H1 (cell line): ENCODE measurements around the gene KCNQ2. TPM values are rescaled to one million over a fixed set of nuclear protein-coding genes. Genes with fewer than 3 reads are reported as not detected.

Source experiments
- CTCF ChIA-PET: fragments of 300-600 bp; sonication (Branson Sonifier 250); formaldehyde crosslinking; loops from one replicate; lab custom pipeline; 2021; ENCODE audit not compliant: partially characterized antibody; lab: Charles Lee
- POLR2A ChIA-PET: fragments of 300-600 bp; sonication (Branson Sonifier 250); formaldehyde crosslinking; loops from one replicate; lab custom pipeline; 2021; ENCODE audit warnings: inconsistent platforms; ENCODE audit not compliant: partially characterized antibody; lab: Charles Lee
- DNase-seq, 2 experiments: peaks; one replicate each; pipeline versions ENCODE4 v3.0.0 to v3.0.0-alpha.2; 2010 to 2022; ENCODE audit warnings: low spot score in 2 of 2, low read depth in 1 of 2, mixed read lengths in 1 of 2
- FAIRE-seq: peaks from 2 replicates; lab custom pipeline; 2011; peaks lifted over from hg19 to GRCh38; lab: Jason Lieb, UNC
- H2AFZ ChIP-seq: 2 replicates; pipeline ENCODE4 v1.8.1; 2012; ENCODE audit warnings: low read length, inconsistent platforms
- H2AK5ac ChIP-seq: 2 replicates; pipeline ENCODE4 v1.6.1; 2013; ENCODE audit warnings: low read depth, low read length
- H2BK120ac ChIP-seq: replicated peaks from 2 replicates; pipeline ENCODE3; 2013; ENCODE audit warnings: low read depth, low read length, inconsistent platforms
- H2BK12ac ChIP-seq: 2 replicates; pipeline ENCODE4 v1.6.1; 2013; ENCODE audit warnings: low read depth, low read length
- H2BK15ac ChIP-seq: 2 replicates; pipeline ENCODE4 v1.6.1; 2013; ENCODE audit warnings: low read length
- H2BK20ac ChIP-seq: 2 replicates; pipeline ENCODE4 v1.6.1; 2013; ENCODE audit warnings: low read length
- H2BK5ac ChIP-seq: 2 replicates; pipeline ENCODE4 v1.6.1; 2013; ENCODE audit warnings: low read depth, low read length
- H3K14ac ChIP-seq: 2 replicates; pipeline ENCODE4 v1.6.1; 2013; ENCODE audit warnings: inconsistent platforms; ENCODE audit not compliant: insufficient read length
- H3K18ac ChIP-seq: 2 replicates; pipeline ENCODE4 v1.6.1; 2013; ENCODE audit warnings: low read length; ENCODE audit errors: extremely low read depth
- H3K23ac ChIP-seq: 2 replicates; pipeline ENCODE4 v1.6.1; 2013; ENCODE audit warnings: inconsistent platforms; ENCODE audit not compliant: insufficient read length
- H3K23me2 ChIP-seq: 2 replicates; pipeline ENCODE4 v1.6.1; 2013; ENCODE audit warnings: low read depth, low read length
- H3K27ac ChIP-seq: 2 replicates; pipeline ENCODE4 v1.6.1; 2011; ENCODE audit warnings: low read depth, low read length, inconsistent platforms
- H3K27me3 ChIP-seq, 4 experiments: replicated peaks in 1 of 4; 1 replicate in 1 of 4; 2 replicates in 3 of 4; pipeline versions ENCODE4 v1.6.1 to v1.8.1; 2011 to 2013; ENCODE audit warnings: low read length in 3 of 4, mild to moderate bottlenecking in 3 of 4, inconsistent platforms in 2 of 4, mixed read lengths in 2 of 4, moderate library complexity in 1 of 4; ENCODE audit not compliant: control insufficient read depth in 3 of 4, insufficient read depth in 3 of 4; ENCODE audit errors: extremely low read depth in 1 of 4
- H3K36me3 ChIP-seq, 4 experiments: 2 replicates each; pipeline versions ENCODE4 v1.6.1 to v1.8.1; 2011 to 2013; ENCODE audit warnings: mild to moderate bottlenecking in 4 of 4, low read length in 3 of 4, moderate library complexity in 2 of 4, control low read depth in 1 of 4, inconsistent platforms in 1 of 4; ENCODE audit not compliant: insufficient read depth in 4 of 4, control insufficient read depth in 2 of 4
- H3K4ac ChIP-seq: replicated peaks from 2 replicates; pipeline ENCODE3; 2013; ENCODE audit warnings: low read length, low read depth, mixed read lengths, inconsistent platforms; ENCODE audit not compliant: insufficient read length
- H3K4me1 ChIP-seq, 4 experiments: replicated peaks in 1 of 4; 1 replicate in 1 of 4; 2 replicates in 3 of 4; pipeline versions ENCODE4 v1.6.1 to v1.8.1; 2011 to 2013; ENCODE audit warnings: low read length in 3 of 4, inconsistent platforms in 2 of 4, mixed read lengths in 1 of 4; ENCODE audit not compliant: insufficient read depth in 4 of 4, control insufficient read depth in 3 of 4
- H3K4me2 ChIP-seq, 2 experiments: 2 replicates each; pipeline versions ENCODE4 v1.6.1 to v1.8.1; 2011 to 2013; ENCODE audit warnings: low read depth in 2 of 2, low read length in 2 of 2, control low read depth in 1 of 2, inconsistent platforms in 1 of 2, mild to moderate bottlenecking in 1 of 2; ENCODE audit not compliant: insufficient read depth in 1 of 2
- H3K4me3 ChIP-seq, 4 experiments: fragments of 200-600, 300-600 bp in 1 of 4; sonication (generic), shearing (Covaris generic), sonication (Bioruptor Twin) in 1 of 4; 2 replicates each; pipeline versions ENCODE4 v1.5.1 to v1.8.1; 2011 to 2016; ENCODE audit warnings: low read length in 4 of 4, low read depth in 3 of 4, control low read depth in 2 of 4, inconsistent platforms in 2 of 4, mild to moderate bottlenecking in 2 of 4, mixed read lengths in 1 of 4, moderate library complexity in 1 of 4; ENCODE audit not compliant: insufficient read depth in 2 of 4; ENCODE audit errors: extremely low read depth in 1 of 4
- H3K56ac ChIP-seq: replicated peaks from 2 replicates; pipeline ENCODE3; 2013; ENCODE audit warnings: low read depth, mild to moderate bottlenecking, mixed read lengths, low read length, inconsistent platforms; ENCODE audit not compliant: insufficient read length
- H3K79me1 ChIP-seq: 2 replicates; pipeline ENCODE4 v1.6.1; 2013; ENCODE audit warnings: low read depth, low read length, control low read depth
- H3K79me2 ChIP-seq, 2 experiments: 2 replicates each; pipeline versions ENCODE4 v1.6.1 to v1.8.1; 2012 to 2013; ENCODE audit warnings: low read length in 2 of 2, mild to moderate bottlenecking in 2 of 2, inconsistent platforms in 1 of 2; ENCODE audit not compliant: insufficient read depth in 2 of 2, control insufficient read depth in 1 of 2
- H3K9ac ChIP-seq, 4 experiments: replicated peaks in 1 of 4; 1 replicate in 1 of 4; 2 replicates in 3 of 4; pipeline versions ENCODE4 v1.6.1 to v1.8.1; 2011 to 2013; ENCODE audit warnings: low read depth in 3 of 4, low read length in 3 of 4, control low read depth in 2 of 4, mild to moderate bottlenecking in 2 of 4, moderate library complexity in 2 of 4, inconsistent platforms in 1 of 4; ENCODE audit errors: extremely low read depth in 1 of 4
- H3K9me3 ChIP-seq, 2 experiments: 2 replicates each; pipeline versions ENCODE4 v1.6.1 to v1.8.1; 2012 to 2013; ENCODE audit warnings: mild to moderate bottlenecking in 2 of 2, moderate library complexity in 2 of 2, control low read depth in 1 of 2, inconsistent platforms in 1 of 2, low read depth in 1 of 2, low read length in 1 of 2, mixed read lengths in 1 of 2; ENCODE audit not compliant: insufficient read depth in 2 of 2
- H4K20me1 ChIP-seq, 2 experiments: replicated peaks in 1 of 2; 2 replicates each; pipeline versions ENCODE3 to v1.8.1; 2011 to 2013; ENCODE audit warnings: inconsistent platforms in 2 of 2, low read length in 2 of 2, mild to moderate bottlenecking in 1 of 2; ENCODE audit not compliant: insufficient read depth in 2 of 2, control insufficient read depth in 1 of 2
- H4K5ac ChIP-seq: 2 replicates; pipeline ENCODE4 v1.6.1; 2013; ENCODE audit warnings: low read length, low read depth, mixed read lengths, inconsistent platforms; ENCODE audit not compliant: insufficient read length
- H4K8ac ChIP-seq: 2 replicates; pipeline ENCODE4 v1.8.0; 2013; ENCODE audit warnings: mild to moderate bottlenecking, moderate library complexity, low read length, inconsistent platforms; ENCODE audit not compliant: insufficient read depth; ENCODE audit errors: extremely low read depth
- H4K91ac ChIP-seq: replicated peaks from 2 replicates; pipeline ENCODE3; 2013; ENCODE audit warnings: low read length, mixed read lengths, inconsistent platforms; ENCODE audit not compliant: insufficient read length
- BCL11A ChIP-seq, 2 experiments: IDR thresholded peaks; one replicate each; pipeline ENCODE4 v1.6.1; 2011; ENCODE audit warnings: low read depth in 2 of 2, low read length in 2 of 2, mild to moderate bottlenecking in 2 of 2
- CEBPB ChIP-seq: IDR thresholded peaks from 2 replicates; pipeline ENCODE4 v1.6.1; 2012; ENCODE audit warnings: low read depth, low read length
- CHD1 ChIP-seq: IDR thresholded peaks from 2 replicates; pipeline ENCODE4 v1.6.1; 2012; ENCODE audit warnings: low read depth, low read length, improper control_type of control experiment
- GABPA ChIP-seq: IDR thresholded peaks from 2 replicates; pipeline ENCODE4 v1.6.1; 2011; ENCODE audit warnings: mild to moderate bottlenecking, low read length, moderate library complexity, borderline replicate concordance; ENCODE audit not compliant: insufficient read depth
- HDAC2 ChIP-seq, 2 experiments: fragments of 300-600 bp in 1 of 2; sonication (generic) in 1 of 2; IDR thresholded peaks; 2 replicates each; pipeline ENCODE4 v1.6.1; 2011 to 2012; ENCODE audit warnings: low read depth in 2 of 2, low read length in 2 of 2, mild to moderate bottlenecking in 2 of 2, moderate library complexity in 2 of 2, borderline replicate concordance in 1 of 2, inconsistent platforms in 1 of 2
- JUND ChIP-seq: IDR thresholded peaks from 2 replicates; pipeline ENCODE4 v1.6.1; 2011; ENCODE audit warnings: mild to moderate bottlenecking, improper control_type of control experiment, low read length
- PHF8 ChIP-seq: fragments of 200-600 bp; sonication (generic); conservative IDR thresholded peaks from 2 replicates; pipeline ENCODE4 v1.7.1; 2012; ENCODE audit warnings: low read depth, mild to moderate bottlenecking, inconsistent platforms, low read length, moderate library complexity
- SP4 ChIP-seq: IDR thresholded peaks from 2 replicates; pipeline ENCODE4 v1.6.1; 2012; ENCODE audit warnings: low read length, inconsistent platforms
- TAF7 ChIP-seq: optimal IDR thresholded peaks from 2 replicates; pipeline ENCODE3; 2011; ENCODE audit warnings: low read depth, mild to moderate bottlenecking, inconsistent platforms, low read length, moderate library complexity, borderline replicate concordance
- WGBS, 2 experiments: shearing (Covaris generic) in 1 of 2; methylation state at CpG; one replicate each; pipeline versions ENCODE4 v1.1.6 to v1.1.7; 2013 to 2015; ENCODE audit warnings: low lambda C conversion rate in 2 of 2, mixed read lengths in 2 of 2, inconsistent platforms in 1 of 2, low coverage in 1 of 2, missing lambda C conversion rate in 1 of 2; ENCODE audit not compliant: insufficient replicate concordance in 2 of 2, insufficient coverage in 1 of 2, insufficient read length in 1 of 2; ENCODE audit errors: extremely low coverage in 1 of 2, missing lambda C conversion rate in 1 of 2; 5-methylcytosine and 5-hydroxymethylcytosine counted together
- polyA plus RNA-seq, 7 experiments: library from polyadenylated mRNA; depleted of rRNA in 3 of 7; stranded (reverse) in 5 of 7; unstranded in 2 of 7; fragments of >200 nt in 5 of 7; fragments of 200-250 nt in 2 of 7; gene quantifications; 1 replicate in 5 of 7; 2 replicates in 1 of 7; 4 replicates in 1 of 7; pipeline versions ENCODE4 v1.2.1 to v1.2.3, GENCODE V29; 2011 to 2013; ENCODE audit warnings: missing spikeins in 2 of 7, mixed read lengths in 2 of 7
- total RNA-seq: library from RNA; stranded (reverse); fragmentation: NEBNext Ultra II Directional; extraction: Animal tissue kit (Norgen Biotek cat#: 25700); gene quantifications from 2 replicates; pipeline ENCODE4 v1.2.1, GENCODE V29; 2021

The KCNQ2 gene
- total and polyA plus RNA-seq, 2 of the 8 experiments (the other 6 are each of a cell fraction or from before 2014, with no cell fraction given): 82.6 to 243 TPM

- H3K4me3 ChIP-seq: no peak overlapping the region
- TF ChIP-seq JUND: no peak
- no peak for TF ChIP-seq HDAC2 (IDR thresholded peaks at IDR 0.05; ENCODE audit: borderline replicate concordance in 1 of 2, low read depth in 2 of 2, low read length in 2 of 2)
- TF ChIP-seq CHD1: no peak
- TF ChIP-seq CEBPB: no peak
- TF ChIP-seq TAF7: no peak
- no peak for TF ChIP-seq SP4
- TF ChIP-seq PHF8: no peak
- TF ChIP-seq GABPA: no peak
- TF ChIP-seq BCL11A (IDR thresholded peaks at IDR 0.05; ENCODE audit: low read depth in 2 of 2, low read length in 2 of 2): no peak
- TF ChIP-seq, all 59 proteins: peak for 0
- Histone ChIP-seq H4K5ac (no peak overlapping the region), H3K18ac (no peak overlapping the region), H3K4me1 (peaks cover 4 to 25% (median 14%) of the 10 kb centered on the region in 4 experiments; a peak in 5 of 7 replicates), H2BK20ac (no peak overlapping the region), H2AK5ac (no peak overlapping the region), H3K9ac (no peak overlapping the region), H2AFZ (no peak overlapping the region), H3K4ac (no peak overlapping the region), H2BK15ac (no peak overlapping the region), H3K9me3 (no peaks in the 10 kb centered on the region), H4K8ac (no peak overlapping the region), H2BK120ac (no peak overlapping the region), H3K79me1 (no peaks in the 10 kb centered on the region), H2BK12ac (no peak overlapping the region), H3K27me3 (no peaks in the 10 kb centered on the region), H4K20me1 (peaks cover 0 to 4% of the 10 kb centered on the region in 2 experiments), H3K4me2 (no peak overlapping the region), H3K56ac (no peak overlapping the region), H3K79me2 (no peaks in the 10 kb centered on the region), H3K23me2 (peaks cover 4% of the 10 kb centered on the region; the same call in 1 of the 2 replicates), H3K36me3 (no peaks in the 10 kb centered on the region), H3K14ac (no peak overlapping the region), H3K27ac (no peak overlapping the region), H2BK5ac (no peak overlapping the region), H3K23ac (no peak overlapping the region), H4K91ac (no peak overlapping the region)
- no peak for DNase-seq
- FAIRE-seq: no peak
- ChIA-PET CTCF (interaction anchor here (0.7 to 1.7 kb wide), 4 partner anchors 23 to 438 kb away, joined by 3 to 4 read pairs (median 3); no protein-coding TSS in a partner anchor), POLR2A (interaction anchor here (1.0 kb wide), 1 partner anchor 12 kb away, joined by 3 read pairs; no protein-coding TSS in a partner anchor)
- 88% methylated on average over 20 of the region's 23 CpGs; no CpG with 5 or more reads in 1 of the 2 experiments for WGBS, 2 experiments
These were observed 66.4 kb downstream of the KCNQ2 start for GRCh38 chr20:63406011-63406410.
